Measurements from ENCODE around the gene SCNN1G.
"Not testable (repeated sequence)": the region's sequence is repeated elsewhere in the genome, so short reads cannot be mapped to it uniquely, and the experiment has no call there.

SCNN1G gene

DNA sequence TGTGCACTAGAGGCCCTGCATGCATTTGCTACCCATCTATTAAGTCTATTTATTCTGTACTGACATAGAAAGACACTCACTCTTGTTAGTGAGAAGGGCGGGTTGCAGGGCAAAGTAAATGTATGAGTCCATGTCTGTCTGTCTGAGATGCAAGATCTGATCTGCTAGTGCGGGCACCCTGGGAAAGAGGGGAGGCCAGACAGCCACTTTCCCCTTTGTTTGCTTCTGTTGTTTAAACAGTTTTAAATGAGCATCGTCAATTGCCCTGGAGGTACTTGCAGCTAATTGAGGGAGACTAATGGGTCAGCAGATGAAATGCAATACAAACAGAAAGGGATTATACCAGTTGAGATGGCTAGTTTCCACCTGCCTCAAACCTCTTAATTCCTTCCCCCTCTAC is 24.9 kb downstream of the SCNN1G start:
- DNase-seq, result no peak

DNA sequence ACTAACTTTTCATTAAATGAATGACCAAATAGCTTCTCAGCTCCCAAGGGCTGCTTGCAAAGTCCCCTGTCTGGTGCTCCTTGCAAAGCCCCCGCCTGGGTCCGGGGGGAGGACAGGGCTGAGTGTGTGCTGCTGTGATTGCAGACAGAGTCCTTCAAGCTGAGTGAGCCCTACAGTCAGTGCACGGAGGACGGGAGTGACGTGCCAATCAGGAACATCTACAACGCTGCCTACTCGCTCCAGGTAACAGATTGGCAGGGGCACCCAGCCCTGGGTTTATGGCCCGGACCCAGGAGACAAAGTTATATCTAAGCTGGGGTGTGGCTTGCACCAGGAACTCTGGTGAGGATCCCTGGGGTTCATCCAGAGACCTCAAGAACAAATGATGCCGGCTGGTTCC is 27.1 kb downstream of the SCNN1G start:
- DNase-seq, result no peak

DNA sequence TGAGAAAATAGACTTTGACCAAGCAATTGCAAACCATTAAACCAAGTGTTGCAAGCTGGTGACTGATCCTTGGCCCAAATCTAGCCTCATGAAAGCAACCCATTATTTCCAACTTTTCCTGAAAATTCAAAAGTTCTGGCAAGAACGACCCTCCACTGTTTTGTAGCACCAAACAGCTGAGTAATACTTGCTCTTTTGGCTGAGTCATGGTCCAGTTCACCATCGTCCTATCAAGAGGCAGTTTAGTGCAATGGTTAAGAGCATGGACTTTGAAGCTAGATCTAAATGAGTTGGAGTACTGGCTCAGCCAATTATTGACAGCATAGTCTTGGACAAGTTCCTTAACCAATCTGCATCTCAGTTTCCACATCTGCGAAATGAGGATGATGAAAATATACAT is 31.3 kb downstream of the SCNN1G start:
- DNase-seq, result no peak

DNA sequence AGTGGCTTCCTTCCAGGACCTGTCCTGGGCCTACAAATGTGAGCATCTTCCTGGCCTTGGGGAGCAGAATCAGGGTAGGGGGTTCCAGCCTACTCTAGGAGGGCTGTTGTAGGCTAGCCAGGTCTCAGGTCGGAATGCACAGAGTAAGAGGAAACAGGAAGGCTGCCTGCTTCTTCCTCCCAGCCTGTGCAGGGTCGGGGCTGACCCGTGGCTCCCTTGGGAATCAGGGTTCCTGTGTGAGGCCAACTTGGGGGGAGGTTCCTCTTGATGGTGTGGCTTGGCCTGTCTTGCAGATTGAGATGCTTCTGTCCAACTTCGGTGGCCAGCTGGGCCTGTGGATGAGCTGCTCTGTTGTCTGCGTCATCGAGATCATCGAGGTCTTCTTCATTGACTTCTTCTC is 32.3 kb downstream of the SCNN1G start:
- DNase-seq, result no peak

DNA sequence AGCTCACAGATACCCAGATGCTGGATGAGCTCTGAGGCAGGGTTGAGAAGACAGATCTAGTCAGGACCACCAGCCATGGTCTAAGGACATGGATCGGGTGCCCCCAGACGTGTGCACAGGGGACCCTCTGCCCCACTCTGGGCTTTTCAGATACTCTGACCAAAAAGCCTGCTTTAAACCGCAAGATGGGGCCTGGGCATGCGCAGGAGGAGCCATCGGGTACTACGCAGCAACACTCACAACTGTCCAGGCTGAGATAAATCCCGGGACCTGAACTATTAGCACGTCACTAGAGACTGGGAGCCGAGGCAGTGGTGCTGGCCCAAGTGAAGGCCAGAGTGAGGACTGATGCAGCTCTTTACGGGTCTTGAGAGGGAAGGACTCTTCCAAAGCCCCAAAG is 32.9 kb downstream of the SCNN1G start:
- no peak for DNase-seq

DNA sequence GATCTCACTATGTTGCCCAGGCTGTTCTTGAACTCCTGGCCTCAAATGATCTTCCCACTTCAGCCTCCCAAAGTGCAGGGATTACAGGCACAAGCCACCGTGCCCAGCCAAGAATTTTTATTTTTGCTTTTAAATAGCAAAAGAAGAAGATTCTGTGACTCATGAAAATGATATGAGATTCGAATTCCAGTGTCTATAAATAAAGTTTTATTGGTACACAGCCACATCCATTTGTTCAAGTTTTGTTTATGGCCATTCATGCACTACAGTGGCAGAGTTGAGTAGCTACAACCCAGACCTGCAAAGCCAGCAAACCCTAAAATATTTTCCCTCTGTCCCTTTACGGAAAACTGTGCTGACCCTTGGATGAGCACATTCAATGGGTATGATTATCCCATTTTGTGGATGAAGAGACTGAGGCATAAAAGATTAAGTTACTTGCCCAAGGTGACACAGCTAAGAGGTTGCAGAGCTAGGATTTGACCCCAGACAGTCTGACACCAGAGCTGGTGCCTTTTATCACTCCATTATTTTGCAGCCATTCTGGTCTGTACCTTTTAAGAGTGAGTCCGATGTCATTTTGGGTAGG is 34.2 kb downstream of the SCNN1G start:
- DNase-seq, result no peak

DNA sequence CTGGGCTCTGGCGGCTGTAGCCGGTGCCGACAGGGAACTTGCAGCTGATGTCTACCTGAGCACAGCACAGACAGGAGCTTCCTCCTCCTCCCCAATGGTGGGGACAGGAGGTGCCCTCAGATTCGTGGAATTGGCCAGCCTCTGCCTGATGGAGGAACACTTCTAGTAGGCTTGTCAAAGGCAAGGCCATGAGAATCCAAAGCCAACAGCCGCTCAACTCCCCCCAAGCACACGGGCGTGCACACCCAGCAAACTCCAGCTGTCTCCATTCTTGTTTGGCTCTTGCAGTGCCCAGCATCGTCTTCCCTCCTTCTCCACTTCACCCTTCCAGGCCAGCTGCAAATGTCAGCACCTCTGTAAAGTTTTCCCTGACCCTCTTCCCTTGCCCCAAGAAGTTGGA is 35.1 kb downstream of the SCNN1G start:
- no peak for DNase-seq

DNA sequence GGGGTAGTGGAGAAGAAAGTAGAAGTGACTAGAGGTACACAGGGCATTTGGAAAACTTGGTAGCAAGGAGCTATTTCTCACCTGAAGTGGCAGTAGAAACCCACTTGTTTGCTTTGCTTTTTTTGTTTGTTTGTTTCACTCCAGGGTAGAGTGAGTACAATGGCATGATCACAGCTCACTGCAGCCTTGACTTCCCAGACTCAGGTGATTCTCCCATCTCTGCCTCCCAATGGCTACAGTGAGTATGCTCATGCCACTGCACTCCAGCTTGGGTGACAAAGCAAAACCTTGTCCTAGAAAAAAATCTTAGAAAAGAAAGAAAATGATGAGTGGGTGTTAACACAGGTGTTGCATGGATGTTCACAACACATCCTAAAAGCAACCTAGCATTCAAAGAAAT is 40.4 kb downstream of the SCNN1G start:
- DNase-seq, result no peak

DNA sequence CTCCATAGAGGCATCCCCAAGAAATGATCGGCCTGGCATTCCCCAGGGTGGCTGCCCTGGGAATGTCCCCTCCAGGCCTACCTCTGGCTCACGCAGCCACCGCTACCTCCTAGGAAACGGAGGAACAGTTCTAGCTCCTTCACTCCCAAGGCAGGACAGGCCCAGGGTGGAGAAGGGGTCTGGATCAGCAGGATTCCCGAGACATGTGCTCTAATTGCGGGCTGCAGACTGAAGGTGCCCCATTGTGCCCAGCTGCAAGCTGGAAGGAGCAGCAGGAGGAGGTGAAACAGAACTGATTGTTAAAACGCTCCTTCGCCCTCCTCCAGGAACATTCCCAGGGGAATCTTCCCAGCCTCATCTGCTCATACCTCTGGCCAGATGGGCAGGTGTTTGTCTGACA is 40.8 kb downstream of the SCNN1G start:
- no peak for DNase-seq

DNA sequence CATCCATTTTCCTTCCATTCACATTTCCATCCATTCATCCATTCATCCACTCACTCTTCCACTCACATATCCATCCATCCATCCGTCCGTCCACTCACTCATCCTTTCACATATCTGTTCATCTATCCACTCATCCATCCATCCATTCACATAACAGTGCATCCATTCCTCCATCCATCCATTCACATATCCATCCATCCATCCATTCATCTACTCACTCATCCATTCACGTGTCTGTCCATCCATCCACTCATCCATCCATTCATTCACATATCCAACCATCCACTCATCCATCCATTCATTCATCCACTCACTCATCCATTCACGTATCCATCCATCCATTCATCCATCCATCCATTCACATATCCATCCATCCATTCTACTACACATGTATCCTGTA is 42.6 kb downstream of the SCNN1G start:
- no peak for DNase-seq

DNA sequence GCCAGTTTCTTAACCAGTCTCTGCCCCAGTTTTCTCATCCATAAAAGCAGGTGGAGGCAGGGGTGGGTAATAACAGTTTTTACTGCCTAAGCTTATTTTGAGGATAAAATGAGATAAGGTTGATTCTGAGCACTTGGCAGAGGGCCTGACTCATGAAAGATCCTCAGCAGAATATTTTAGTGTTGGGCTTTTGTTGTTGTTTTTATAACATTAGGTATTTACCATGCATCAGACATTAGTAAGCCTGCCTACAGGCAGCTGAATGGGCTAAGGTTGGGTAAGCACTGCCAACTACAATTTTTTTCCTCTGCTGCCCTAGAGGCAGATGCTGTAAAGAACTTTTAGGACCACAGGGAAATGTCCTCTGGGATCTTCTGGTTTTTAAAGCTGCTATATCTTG is 43.1 kb downstream of the SCNN1G start:
- DNase-seq, result no peak

DNA sequence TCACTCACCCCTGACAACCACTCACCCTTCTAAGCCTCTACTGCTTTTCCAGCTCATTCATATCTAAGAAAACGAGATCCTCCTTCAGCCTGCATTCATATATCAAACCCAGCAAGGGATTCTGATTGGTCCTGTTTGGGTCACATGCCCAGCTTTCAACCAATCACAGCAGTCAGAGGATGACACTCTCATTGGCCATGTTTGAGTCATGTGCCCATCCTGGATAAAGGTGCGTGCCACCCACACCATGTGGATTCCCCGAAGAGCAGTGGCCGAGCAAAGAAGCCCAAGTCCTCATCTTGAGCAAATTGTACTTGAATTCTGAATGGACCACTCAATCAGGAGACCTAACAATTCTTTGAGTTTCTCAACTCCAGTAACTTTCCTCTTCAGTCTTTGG is 45.0 kb downstream of the SCNN1G start:
- no peak for DNase-seq

DNA sequence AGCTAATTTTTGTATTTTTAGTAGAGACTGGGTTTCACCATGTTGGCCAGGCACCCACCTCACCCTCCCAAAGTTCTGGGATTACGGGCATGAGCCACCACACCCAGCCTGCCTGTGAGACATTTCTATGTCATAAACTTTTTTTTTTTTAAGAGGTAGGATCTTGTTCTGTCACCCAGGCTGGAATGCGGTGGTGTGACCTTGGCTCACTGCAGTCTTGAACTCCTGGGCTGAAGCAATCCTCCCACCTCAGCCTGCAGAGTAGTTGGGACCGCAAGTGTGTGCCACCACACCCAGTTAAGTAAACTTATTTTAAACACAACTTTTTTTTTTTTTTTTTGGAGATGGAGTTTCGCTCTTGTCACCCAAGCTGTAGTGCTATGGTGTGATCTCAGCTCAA is 47.2 kb downstream of the SCNN1G start:
- DNase-seq, result no peak

DNA sequence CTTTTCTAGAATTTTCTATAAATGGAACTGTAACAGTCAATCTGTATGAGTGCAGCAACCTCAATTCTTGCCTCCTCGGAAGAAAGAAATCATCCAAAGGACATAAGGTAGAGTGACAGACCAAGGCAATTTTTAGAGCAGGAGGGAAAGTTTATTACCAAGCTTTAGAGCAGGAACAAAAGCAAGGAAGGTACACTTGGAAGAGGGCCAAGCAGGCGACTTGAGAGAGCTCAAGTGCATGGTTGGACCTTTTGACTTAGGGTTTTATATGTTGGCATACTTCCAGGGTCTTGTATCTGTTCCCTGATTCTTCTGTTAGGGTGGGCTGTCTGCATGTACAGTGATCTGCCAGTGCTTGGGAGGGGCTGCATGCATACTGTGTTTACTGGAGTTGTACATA is 50.3 kb downstream of the SCNN1G start:
- no peak for DNase-seq

DNA sequence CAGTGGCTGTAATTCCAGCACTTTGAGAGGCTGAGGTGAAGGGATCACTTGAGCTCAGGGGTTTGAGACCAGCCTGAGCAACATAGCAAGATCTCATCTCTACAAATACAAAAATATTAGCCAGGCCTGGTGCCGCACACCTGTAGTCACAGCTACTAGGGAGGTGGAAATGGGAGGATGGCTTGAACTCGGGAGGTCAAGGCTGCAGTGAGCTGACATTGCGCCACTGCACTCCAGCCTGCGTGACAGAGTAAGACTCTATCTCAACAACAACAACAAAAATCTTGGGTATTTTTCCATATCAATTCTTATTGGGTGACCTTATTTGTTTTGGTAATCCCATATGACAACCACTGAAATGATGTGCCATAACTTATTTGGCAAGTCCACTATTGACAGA is 52.6 kb downstream of the SCNN1G start:
- DNase-seq, result no peak

DNA sequence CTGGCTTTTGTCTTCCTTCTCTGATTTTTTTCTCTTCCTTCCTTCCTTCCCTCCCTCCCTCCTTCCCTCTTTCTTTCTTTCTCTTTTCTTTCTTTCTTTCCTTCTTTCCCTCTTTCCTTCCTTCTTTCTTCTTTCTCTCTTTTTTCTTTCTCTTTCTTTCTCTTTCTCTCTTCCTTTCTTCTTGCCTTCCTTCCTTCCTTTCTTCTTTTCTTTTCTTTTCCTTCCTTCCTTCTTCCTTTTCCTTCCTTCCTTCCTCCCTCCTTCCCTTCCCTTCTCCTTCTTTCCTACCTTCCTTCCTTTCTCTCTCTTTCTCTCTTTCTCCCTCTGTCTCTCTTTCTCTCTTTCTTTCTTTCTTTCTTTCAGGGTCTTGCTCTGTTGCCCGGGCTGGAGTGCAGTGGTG is 54.4 kb downstream of the SCNN1G start:
- no peak for DNase-seq

DNA sequence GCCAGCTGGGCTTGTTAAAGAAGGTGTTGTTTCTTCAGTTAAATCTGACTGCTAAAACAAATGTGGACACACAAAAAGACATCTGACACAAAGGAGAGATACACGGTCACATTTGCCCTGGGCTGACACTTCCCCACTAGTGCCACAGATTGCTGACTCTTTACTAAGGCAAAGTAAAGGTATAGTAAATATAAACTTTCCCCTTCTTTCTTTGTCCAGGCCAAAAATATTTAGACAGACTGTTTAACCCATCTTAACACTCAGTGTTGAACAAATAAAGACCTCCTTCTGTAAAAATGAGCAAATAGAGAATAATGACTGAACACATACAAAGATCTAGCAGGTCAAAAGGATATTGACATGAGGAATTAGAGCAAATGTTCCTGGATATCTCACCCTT is 58.4 kb downstream of the SCNN1G start:
- no peak for DNase-seq

DNA sequence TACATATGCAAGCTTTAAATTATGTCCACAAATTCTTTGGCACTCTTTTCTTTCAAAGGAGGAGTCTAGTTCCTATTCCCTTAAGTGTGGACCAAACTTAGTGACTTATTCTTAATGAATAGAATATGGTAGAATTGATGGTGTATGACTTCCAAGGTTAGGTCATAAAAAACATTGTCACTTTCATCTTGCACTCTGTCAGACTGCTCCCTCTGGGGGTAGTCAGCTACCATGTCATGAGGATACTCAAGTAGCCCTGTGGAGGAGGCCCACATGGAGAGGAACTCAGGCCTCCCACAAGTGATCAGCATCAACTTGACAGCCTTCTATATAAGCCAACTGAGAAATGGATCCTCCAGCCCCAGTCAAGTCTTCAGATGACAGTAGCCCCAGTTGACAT is 61.6 kb downstream of the SCNN1G start:
- no peak for DNase-seq

DNA sequence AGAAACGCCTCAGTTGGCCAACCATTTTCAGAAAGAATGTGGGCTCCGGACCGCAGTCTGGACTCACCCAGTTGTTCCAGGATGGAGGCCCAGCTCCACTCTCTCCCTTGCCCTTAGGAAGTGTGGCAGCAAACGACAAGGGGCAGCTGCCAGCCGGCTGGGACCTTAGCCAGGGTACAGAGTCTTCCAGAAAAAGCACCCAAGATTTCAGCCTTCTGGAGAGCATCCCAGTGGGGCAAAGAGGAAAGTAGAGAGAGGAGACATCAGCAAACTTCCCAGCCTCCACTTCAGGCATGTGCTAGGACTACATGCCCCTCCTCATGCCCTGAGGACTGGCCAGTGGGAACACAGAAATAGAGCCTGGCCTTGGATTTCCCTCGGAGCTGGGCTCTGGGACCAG is 62.7 kb downstream of the SCNN1G start:
- no peak for DNase-seq

DNA sequence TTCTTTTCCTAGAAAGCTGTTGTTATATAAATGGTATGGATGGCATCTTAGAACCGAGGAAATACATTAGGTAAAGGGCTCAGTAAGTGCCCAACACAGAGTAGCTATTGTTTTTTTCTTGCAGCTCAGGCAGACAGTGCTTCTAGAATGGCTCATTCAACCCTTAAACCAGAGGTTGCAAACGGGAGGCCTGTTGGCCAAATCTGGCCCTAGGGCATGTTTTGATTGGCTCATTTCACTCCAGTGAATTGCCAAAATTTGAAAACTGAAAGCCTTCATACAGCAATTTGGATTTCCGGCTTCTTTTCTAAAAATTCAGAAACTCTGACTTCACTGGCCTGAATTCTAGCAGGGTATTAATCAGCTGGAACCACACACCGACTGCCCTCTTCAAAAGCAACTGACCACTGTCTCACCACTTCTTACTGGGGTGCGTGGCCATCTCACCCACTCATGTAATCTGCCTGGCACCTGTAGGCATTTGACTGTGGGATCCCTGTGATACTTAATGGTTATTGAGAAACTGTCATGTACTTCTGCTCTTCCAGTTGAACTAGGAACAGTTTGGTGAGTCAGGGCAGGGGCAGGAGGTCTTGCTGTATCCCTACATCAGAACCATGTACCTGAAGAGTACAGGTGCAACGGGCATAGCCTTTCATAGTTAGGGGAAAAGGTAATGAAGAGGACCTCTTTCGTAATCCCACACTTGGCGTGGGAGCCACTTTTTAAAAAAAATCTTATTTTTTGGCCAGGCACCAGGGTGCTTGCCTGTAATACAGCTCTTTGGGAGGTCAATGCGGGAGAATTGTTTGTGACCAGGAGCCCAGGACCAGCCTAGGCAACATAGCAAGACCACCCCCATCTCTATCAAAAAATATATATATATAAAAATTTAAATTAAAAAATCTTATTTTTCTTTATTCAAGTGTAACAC is 66.0 kb downstream of the SCNN1G start:
- DNase-seq, result no peak

DNA sequence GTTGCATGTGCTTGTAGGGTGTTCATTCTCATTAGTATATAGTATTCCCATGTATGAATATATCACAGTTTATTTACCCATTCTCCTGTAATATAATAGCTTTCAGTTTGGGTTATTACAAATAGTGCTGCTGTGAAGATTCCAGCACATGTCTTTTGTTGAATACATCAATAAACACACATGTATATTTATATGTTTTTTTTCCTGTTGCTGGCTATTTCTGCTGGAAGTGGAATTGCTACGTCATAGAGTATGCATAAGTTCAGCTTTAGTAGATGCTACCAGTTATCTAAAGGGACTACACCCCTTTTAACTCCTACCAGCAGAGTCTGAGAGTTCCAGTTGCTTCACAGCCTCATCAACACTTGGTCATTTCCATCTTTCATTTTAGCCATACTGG is 67.3 kb downstream of the SCNN1G start:
- no peak for DNase-seq

DNA sequence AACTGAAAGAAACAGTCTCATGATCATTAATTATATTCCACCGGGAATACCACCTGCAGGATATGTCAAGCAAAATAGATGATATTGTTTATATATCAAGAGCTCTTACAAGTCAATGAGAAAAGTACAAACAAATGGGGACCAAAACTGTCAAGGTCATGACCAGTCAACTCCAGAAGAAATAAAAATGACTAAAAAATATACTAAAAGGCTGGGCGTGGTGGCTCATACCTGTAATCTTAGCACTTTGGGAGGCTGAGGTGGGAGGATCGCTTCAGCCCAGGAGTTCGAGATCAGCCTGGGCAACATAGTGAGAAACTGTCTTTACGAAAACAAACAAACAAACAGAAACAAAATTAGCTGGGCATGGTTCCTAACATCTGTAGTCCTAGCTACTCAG is 69.8 kb downstream of the SCNN1G start:
- no peak for DNase-seq

DNA sequence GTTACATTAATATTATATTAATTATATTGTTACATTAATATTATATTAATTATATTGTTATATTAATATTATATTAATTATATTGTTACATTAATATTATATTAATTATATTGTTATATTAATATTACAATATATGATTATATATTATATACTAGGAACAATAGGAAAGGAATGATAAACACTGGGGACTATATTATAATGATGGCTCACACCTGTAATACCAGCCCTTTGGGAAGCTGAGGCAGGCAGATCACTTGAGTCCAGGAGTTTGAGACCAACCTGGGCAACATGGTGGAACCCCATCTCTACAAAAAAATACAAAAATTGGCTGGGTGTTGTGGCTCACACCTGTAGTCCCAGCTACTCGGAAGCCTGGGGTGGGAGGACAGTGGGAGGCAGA is 71.1 kb downstream of the SCNN1G start:
- DNase-seq, result not testable (repeated sequence)

DNA sequence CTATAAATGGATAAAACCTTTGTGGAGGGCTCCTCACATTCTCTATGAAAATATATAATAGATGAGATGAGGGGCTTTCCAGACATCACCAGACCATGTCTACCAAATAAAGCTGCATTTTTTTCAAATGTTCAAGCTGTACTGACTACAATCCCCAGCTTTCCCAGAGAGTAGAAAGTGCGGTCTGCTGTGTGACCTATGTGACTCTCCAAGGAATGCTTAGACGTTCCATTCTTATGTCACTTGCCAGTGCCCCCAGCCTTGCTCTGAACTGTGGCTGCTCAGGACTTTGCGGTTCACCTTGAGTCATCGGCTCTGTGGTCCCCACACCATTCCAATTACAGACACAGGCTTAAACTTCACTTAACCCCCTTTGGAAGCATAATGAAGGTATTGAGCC is 71.8 kb downstream of the SCNN1G start:
- no peak for DNase-seq

DNA sequence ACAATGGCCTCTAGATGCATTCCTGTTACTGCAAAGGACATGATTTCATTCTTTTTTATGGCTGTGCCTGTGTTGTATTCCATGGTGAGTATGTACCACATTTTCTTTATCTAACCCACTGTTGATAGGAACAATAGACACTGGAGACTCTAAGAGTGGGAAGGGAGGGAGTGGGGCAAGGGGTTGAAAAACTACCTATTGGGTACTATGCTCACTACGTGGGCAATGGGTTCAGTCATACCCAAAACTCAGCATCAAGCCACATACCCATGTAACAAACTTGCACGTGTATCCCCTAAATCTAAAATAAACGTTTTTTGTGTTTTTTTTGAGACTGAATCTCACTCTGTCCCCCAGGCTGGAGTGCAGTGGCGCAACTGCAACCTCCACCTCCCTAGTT is 72.5 kb downstream of the SCNN1G start:
- no peak for DNase-seq

All from CD4-positive, alpha-beta T cell treated with Interferon gamma for 1 hour (primary cell).